HEK293 (cell line): ENCODE results near the gene SIN3A.
A peak's percentile ranks its signal among the peaks of the same experiment; 100 is the strongest.

Experiments
- FEZF1 ChIP-seq: fragments of 450-650 bp; formaldehyde crosslinking; IDR thresholded peaks from 2 replicates; pipeline ENCODE4 v1.5.1; 2016; ENCODE audit warnings: missing biosample characterization, missing genetic modification characterization
- KLF10 ChIP-seq: fragments of 450-650 bp; IDR thresholded peaks from 2 replicates; pipeline ENCODE4 v1.5.1; 2018; ENCODE audit warnings: missing biosample characterization, mild to moderate bottlenecking, missing genetic modification characterization
- OSR2 ChIP-seq: fragments of 450-650 bp; formaldehyde crosslinking; IDR thresholded peaks from 2 replicates; pipeline ENCODE4 v1.5.1; 2016; ENCODE audit warnings: missing biosample characterization, missing genetic modification characterization
- PRDM1 ChIP-seq: fragments of 450-650 bp; formaldehyde crosslinking; IDR thresholded peaks from 2 replicates; pipeline ENCODE4; 2016; ENCODE audit warnings: missing biosample characterization, missing genetic modification characterization
- ZBTB7A ChIP-seq: fragments of 450-650 bp; formaldehyde crosslinking; IDR thresholded peaks from 2 replicates; pipeline ENCODE4 v1.5.1; 2016; ENCODE audit warnings: low read depth, missing biosample characterization, missing genetic modification characterization
- ZFP41 ChIP-seq: fragments of 450-650 bp; formaldehyde crosslinking; IDR thresholded peaks from 2 replicates; pipeline ENCODE4 v1.5.1; 2016; ENCODE audit warnings: missing biosample characterization, missing genetic modification characterization, borderline replicate concordance
- ZNF133 ChIP-seq: fragments of 450-650 bp; formaldehyde crosslinking; IDR thresholded peaks from 2 replicates; pipeline ENCODE4 v1.5.1; 2016; ENCODE audit warnings: missing biosample characterization, missing genetic modification characterization
- ZNF157 ChIP-seq: fragments of 450-650 bp; formaldehyde crosslinking; IDR thresholded peaks from 2 replicates; pipeline ENCODE4 v1.5.1; 2016; ENCODE audit warnings: missing biosample characterization, missing genetic modification characterization
- ZNF202 ChIP-seq: fragments of 450-650 bp; formaldehyde crosslinking; IDR thresholded peaks from 2 replicates; pipeline ENCODE4 v1.5.1; 2016; ENCODE audit warnings: missing biosample characterization, missing genetic modification characterization, borderline replicate concordance
- ZNF341 ChIP-seq: fragments of 450-650 bp; formaldehyde crosslinking; IDR thresholded peaks from 2 replicates; pipeline ENCODE4; 2016; ENCODE audit warnings: low read depth, missing biosample characterization, missing genetic modification characterization
- ZNF404 ChIP-seq: fragments of 450-650 bp; formaldehyde crosslinking; IDR thresholded peaks from 2 replicates; pipeline ENCODE4 v1.5.1; 2017; ENCODE audit warnings: missing biosample characterization, missing genetic modification characterization
- ZNF514 ChIP-seq: fragments of 450-650 bp; formaldehyde crosslinking; IDR thresholded peaks from 2 replicates; pipeline ENCODE4 v1.5.1; 2016; ENCODE audit warnings: missing biosample characterization, missing genetic modification characterization
- ZNF585B ChIP-seq: fragments of 450-650 bp; formaldehyde crosslinking; IDR thresholded peaks from 2 replicates; pipeline ENCODE4 v1.5.1; 2016; ENCODE audit warnings: missing biosample characterization, missing genetic modification characterization
- ZNF621 ChIP-seq: fragments of 450-650 bp; formaldehyde crosslinking; IDR thresholded peaks from 2 replicates; pipeline ENCODE4 v1.5.1; 2017; ENCODE audit warnings: missing biosample characterization, missing genetic modification characterization
- ZNF785 ChIP-seq: fragments of 450-650 bp; formaldehyde crosslinking; IDR thresholded peaks from 2 replicates; pipeline ENCODE4 v1.5.1; 2016; ENCODE audit warnings: missing biosample characterization, missing genetic modification characterization
- TF ChIP-seq, protein P1 (sequence below): fragments of 450-650 bp; formaldehyde crosslinking; conservative IDR thresholded peaks from 2 replicates; pipeline ENCODE4 v1.5.1; 2016; ENCODE audit warnings: low read depth, missing biosample characterization, missing genetic modification characterization
- TF ChIP-seq, protein P2 (sequence below): fragments of 450-650 bp; formaldehyde crosslinking; IDR thresholded peaks from 2 replicates; pipeline ENCODE4 v1.5.1; 2017; ENCODE audit warnings: missing biosample characterization, missing genetic modification characterization
- TF ChIP-seq, protein P3 (sequence below): fragments of 450-650 bp; formaldehyde crosslinking; IDR thresholded peaks from 2 replicates; pipeline ENCODE4 v1.5.1; 2017; ENCODE audit warnings: missing biosample characterization, missing genetic modification characterization
- TF ChIP-seq, protein P4 (sequence below): fragments of 450-650 bp; formaldehyde crosslinking; IDR thresholded peaks from 2 replicates; pipeline ENCODE4 v1.5.1; 2016; ENCODE audit warnings: missing biosample characterization, missing genetic modification characterization
- TF ChIP-seq, protein P5 (sequence below): fragments of 450-650 bp; formaldehyde crosslinking; IDR thresholded peaks from 2 replicates; pipeline ENCODE4 v1.5.1; 2016; ENCODE audit warnings: missing biosample characterization, missing genetic modification characterization
- TF ChIP-seq, protein P6 (sequence below): fragments of 450-650 bp; formaldehyde crosslinking; IDR thresholded peaks from 2 replicates; pipeline ENCODE4 v1.5.1; 2016; ENCODE audit warnings: missing biosample characterization, missing genetic modification characterization
- TF ChIP-seq, protein P7 (sequence below): fragments of 450-650 bp; formaldehyde crosslinking; IDR thresholded peaks from 2 replicates; pipeline ENCODE4 v1.5.1; 2016; ENCODE audit warnings: missing biosample characterization, missing genetic modification characterization, low read depth

The SIN3A gene

DNA sequence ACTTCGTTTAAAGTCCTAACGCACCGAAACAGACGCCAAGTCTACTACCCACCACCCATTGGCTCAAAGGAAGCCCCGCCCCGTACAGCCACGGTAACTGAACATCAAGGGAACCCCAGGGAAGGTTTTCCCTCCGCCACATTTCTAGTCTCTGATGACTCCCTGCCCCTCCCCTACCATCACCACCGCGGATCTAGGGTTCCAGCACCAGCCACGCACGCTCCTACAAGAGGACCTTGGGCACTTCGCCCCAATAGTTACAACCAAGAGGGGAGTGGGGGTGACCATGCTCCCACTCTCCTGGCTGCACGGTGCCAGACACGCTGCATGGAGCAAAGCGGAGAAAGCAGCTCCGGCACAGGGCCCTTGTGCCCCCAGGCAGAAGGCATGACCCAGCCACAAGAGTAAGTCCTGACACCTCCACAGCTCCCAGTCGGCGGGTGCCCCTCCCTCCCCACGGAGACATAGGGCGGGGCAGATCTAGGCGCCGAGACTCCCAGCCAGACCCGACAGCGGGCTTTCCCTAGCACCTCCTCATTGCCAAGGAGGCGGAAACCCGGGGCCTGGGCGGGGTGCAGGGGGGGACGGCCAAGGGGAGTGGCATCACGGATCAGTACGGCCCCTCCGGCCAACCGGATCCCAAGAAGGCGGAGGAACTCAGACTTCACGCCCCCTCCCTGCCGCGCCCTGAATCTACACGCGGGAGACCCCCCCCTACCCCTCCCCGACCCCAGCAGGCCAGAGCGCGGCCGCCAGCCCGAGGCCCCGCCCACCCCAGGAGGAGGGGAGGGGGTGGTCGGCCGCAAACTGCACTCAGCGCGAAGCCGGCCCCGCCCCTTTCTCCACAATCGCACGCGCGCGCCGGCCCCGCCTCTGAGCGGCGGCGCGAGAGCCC, 936 bp downstream of the SIN3A start (continued):
- TF ChIP-seq, protein P1, sequence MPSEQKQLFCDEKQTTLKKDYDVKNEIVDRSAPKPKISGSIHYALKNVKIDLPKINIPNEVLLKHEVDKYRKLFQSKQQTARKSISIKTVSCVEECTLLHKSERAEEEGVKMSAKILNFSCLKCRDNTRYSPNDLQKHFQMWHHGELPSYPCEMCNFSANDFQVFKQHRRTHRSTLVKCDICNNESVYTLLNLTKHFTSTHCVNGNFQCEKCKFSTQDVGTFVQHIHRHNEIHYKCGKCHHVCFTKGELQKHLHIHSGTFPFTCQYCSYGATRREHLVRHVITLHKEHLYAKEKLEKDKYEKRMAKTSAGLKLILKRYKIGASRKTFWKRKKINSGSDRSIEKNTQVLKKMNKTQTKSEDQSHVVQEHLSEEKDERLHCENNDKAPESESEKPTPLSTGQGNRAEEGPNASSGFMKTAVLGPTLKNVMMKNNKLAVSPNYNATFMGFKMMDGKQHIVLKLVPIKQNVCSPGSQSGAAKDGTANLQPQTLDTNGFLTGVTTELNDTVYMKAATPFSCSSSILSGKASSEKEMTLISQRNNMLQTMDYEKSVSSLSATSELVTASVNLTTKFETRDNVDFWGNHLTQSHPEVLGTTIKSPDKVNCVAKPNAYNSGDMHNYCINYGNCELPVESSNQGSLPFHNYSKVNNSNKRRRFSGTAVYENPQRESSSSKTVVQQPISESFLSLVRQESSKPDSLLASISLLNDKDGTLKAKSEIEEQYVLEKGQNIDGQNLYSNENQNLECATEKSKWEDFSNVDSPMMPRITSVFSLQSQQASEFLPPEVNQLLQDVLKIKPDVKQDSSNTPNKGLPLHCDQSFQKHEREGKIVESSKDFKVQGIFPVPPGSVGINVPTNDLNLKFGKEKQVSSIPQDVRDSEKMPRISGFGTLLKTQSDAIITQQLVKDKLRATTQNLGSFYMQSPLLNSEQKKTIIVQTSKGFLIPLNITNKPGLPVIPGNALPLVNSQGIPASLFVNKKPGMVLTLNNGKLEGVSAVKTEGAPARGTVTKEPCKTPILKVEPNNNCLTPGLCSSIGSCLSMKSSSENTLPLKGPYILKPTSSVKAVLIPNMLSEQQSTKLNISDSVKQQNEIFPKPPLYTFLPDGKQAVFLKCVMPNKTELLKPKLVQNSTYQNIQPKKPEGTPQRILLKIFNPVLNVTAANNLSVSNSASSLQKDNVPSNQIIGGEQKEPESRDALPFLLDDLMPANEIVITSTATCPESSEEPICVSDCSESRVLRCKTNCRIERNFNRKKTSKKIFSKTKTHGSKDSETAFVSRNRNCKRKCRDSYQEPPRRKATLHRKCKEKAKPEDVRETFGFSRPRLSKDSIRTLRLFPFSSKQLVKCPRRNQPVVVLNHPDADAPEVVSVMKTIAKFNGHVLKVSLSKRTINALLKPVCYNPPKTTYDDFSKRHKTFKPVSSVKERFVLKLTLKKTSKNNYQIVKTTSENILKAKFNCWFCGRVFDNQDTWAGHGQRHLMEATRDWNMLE (tag by site-specific recombination), result no peak
- TF ChIP-seq ZNF621 (tag by site-specific recombination), result no peak
- TF ChIP-seq ZNF585B (tag by site-specific recombination), result no peak
- TF ChIP-seq, protein P2, sequence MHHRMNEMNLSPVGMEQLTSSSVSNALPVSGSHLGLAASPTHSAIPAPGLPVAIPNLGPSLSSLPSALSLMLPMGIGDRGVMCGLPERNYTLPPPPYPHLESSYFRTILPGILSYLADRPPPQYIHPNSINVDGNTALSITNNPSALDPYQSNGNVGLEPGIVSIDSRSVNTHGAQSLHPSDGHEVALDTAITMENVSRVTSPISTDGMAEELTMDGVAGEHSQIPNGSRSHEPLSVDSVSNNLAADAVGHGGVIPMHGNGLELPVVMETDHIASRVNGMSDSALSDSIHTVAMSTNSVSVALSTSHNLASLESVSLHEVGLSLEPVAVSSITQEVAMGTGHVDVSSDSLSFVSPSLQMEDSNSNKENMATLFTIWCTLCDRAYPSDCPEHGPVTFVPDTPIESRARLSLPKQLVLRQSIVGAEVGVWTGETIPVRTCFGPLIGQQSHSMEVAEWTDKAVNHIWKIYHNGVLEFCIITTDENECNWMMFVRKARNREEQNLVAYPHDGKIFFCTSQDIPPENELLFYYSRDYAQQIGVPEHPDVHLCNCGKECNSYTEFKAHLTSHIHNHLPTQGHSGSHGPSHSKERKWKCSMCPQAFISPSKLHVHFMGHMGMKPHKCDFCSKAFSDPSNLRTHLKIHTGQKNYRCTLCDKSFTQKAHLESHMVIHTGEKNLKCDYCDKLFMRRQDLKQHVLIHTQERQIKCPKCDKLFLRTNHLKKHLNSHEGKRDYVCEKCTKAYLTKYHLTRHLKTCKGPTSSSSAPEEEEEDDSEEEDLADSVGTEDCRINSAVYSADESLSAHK (tag by site-specific recombination), result no peak
- TF ChIP-seq FEZF1, result peak; percentile 94
- peak; percentile 93 for TF ChIP-seq PRDM1
- TF ChIP-seq, protein P3, sequence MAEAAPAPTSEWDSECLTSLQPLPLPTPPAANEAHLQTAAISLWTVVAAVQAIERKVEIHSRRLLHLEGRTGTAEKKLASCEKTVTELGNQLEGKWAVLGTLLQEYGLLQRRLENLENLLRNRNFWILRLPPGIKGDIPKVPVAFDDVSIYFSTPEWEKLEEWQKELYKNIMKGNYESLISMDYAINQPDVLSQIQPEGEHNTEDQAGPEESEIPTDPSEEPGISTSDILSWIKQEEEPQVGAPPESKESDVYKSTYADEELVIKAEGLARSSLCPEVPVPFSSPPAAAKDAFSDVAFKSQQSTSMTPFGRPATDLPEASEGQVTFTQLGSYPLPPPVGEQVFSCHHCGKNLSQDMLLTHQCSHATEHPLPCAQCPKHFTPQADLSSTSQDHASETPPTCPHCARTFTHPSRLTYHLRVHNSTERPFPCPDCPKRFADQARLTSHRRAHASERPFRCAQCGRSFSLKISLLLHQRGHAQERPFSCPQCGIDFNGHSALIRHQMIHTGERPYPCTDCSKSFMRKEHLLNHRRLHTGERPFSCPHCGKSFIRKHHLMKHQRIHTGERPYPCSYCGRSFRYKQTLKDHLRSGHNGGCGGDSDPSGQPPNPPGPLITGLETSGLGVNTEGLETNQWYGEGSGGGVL (tag by site-specific recombination), result peak; percentile 78
- TF ChIP-seq OSR2, result 0 out of 2 replicates have a peak, but pooled peaks have one; percentile 27
- no peak for TF ChIP-seq ZNF202
- no peak for TF ChIP-seq ZNF133
- TF ChIP-seq, protein P4, sequence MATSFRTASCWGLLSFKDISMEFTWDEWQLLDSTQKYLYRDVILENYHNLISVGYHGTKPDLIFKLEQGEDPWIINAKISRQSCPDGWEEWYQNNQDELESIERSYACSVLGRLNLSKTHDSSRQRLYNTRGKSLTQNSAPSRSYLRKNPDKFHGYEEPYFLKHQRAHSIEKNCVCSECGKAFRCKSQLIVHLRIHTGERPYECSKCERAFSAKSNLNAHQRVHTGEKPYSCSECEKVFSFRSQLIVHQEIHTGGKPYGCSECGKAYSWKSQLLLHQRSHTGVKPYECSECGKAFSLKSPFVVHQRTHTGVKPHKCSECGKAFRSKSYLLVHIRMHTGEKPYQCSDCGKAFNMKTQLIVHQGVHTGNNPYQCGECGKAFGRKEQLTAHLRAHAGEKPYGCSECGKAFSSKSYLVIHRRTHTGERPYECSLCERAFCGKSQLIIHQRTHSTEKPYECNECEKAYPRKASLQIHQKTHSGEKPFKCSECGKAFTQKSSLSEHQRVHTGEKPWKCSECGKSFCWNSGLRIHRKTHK (tag by site-specific recombination), result no peak
- peak; percentile 83 for TF ChIP-seq KLF10
- TF ChIP-seq, protein P5, sequence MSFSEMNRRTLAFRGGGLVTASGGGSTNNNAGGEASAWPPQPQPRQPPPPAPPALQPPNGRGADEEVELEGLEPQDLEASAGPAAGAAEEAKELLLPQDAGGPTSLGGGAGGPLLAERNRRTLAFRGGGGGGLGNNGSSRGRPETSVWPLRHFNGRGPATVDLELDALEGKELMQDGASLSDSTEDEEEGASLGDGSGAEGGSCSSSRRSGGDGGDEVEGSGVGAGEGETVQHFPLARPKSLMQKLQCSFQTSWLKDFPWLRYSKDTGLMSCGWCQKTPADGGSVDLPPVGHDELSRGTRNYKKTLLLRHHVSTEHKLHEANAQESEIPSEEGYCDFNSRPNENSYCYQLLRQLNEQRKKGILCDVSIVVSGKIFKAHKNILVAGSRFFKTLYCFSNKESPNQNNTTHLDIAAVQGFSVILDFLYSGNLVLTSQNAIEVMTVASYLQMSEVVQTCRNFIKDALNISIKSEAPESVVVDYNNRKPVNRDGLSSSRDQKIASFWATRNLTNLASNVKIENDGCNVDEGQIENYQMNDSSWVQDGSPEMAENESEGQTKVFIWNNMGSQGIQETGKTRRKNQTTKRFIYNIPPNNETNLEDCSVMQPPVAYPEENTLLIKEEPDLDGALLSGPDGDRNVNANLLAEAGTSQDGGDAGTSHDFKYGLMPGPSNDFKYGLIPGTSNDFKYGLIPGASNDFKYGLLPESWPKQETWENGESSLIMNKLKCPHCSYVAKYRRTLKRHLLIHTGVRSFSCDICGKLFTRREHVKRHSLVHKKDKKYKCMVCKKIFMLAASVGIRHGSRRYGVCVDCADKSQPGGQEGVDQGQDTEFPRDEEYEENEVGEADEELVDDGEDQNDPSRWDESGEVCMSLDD (tag by site-specific recombination), result peak; percentile 98
- TF ChIP-seq ZNF341 (tag by site-specific recombination), result peak; percentile 93
- peak; percentile 44; the same call in 1 of the 2 replicates for TF ChIP-seq ZBTB7A (tag by site-specific recombination)
- TF ChIP-seq, protein P6, sequence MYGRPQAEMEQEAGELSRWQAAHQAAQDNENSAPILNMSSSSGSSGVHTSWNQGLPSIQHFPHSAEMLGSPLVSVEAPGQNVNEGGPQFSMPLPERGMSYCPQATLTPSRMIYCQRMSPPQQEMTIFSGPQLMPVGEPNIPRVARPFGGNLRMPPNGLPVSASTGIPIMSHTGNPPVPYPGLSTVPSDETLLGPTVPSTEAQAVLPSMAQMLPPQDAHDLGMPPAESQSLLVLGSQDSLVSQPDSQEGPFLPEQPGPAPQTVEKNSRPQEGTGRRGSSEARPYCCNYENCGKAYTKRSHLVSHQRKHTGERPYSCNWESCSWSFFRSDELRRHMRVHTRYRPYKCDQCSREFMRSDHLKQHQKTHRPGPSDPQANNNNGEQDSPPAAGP (tag by site-specific recombination), result peak; percentile 92; the same call in 1 of the 2 replicates
- no peak for TF ChIP-seq ZNF404 (tag by site-specific recombination)
- no peak for TF ChIP-seq ZNF514 (tag by site-specific recombination)
- TF ChIP-seq ZNF157 (tag by site-specific recombination), result no peak
- TF ChIP-seq ZNF785 (tag by site-specific recombination), result no peak
- TF ChIP-seq, protein P7, sequence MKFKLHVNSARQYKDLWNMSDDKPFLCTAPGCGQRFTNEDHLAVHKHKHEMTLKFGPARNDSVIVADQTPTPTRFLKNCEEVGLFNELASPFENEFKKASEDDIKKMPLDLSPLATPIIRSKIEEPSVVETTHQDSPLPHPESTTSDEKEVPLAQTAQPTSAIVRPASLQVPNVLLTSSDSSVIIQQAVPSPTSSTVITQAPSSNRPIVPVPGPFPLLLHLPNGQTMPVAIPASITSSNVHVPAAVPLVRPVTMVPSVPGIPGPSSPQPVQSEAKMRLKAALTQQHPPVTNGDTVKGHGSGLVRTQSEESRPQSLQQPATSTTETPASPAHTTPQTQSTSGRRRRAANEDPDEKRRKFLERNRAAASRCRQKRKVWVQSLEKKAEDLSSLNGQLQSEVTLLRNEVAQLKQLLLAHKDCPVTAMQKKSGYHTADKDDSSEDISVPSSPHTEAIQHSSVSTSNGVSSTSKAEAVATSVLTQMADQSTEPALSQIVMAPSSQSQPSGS (tag by site-specific recombination), result no peak
- no peak for TF ChIP-seq ZFP41 (tag by site-specific recombination)
